Measurements from ENCODE around the gene FILIP1L.

Gene FILIP1L

DNA sequence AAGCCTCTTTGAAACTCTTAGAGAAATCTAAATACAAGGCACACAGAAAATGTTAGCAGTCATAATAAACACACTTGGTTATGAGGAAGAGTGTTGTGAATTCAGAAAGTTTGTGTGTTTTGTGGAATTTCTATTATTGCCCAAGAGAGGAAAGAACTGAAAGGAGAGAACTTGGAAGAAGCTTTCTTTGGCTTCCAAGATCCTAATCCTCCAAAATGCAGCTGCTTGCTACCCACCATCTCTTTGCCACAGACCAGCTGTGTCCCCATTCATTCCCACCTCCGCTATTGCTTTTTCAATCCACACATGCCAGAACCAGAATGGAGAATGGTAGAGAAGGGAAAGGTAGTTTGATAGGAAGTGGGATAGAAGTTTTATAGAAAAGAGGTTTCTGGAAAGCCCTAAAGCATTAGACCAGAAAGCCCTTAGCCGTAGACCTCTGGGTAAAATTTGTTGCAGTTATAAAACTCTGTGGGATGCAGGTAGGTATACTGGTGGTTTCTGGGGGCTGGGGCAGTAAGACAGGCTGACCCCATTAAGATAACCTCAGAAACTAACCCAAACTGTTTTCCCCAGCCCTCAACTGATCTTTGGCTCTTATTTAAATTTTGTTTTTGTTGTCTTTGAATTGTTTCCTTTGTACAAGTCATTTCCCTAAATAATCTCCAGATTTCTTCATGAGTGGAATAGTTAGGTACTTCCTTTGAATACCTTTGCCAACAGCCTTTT, 108.5 kb downstream of the FILIP1L start:
- no peak for DNase-seq

DNA sequence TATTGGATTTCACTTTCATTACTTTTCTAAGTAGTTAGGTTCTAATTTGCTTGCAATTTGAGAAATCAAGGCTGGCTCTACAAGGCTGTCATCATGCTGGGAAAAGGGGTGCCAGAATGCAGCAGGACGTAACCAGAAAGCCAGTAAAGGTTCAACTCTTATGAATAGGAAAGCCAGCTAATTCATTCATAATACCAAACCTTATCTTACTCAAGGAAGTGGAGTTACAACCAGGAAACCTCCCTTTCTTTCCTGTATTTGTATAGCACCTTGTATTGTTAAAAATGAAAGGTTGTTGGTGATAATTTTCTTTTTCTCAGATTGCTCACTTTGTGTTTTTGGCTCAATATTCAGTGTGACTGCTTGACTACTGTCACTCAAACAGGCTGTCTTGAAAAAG, 109.4 kb downstream of the FILIP1L start:
- DNase-seq, result no peak

DNA sequence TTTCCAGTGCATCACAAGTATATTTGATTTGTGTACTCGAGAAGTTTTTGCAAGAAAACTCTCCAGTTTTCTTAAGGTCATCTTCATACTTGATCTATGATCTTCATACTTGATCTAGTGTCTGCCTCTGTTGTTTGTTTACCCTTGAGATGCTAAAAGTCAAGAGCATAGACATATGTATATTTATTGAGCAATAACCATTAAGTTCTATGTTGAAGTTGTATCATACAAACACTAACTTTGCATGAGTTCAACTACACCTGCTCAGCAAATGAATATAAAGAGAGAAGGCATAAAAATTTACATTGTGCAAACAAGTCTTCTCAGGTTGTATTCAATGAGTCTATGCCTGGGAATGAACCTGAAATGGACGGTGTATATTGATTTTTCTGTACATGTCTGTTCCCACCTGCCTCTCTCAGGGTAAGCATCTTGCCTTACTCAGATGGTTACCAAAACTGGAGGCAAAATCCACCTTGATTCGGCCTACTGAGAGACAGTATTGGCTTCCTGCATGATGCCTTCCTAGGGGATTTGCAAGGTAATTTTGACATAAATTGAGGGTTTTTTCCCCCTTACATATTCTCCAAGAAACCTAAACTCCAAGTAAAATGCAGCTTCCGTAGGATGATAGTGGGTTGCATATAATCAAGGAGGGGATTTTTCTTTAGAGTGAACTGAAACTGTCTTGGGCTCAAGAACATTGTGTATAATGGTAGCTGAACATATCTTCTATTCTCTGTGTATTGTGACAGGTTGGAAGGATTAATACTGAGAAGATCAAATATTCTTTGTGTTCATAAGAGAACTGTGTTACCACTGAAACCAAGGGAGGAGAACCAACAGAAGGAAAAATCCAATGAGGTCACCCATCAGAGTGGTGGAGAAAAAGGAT, 110.4 kb downstream of the FILIP1L start:
- no peak for DNase-seq

DNA sequence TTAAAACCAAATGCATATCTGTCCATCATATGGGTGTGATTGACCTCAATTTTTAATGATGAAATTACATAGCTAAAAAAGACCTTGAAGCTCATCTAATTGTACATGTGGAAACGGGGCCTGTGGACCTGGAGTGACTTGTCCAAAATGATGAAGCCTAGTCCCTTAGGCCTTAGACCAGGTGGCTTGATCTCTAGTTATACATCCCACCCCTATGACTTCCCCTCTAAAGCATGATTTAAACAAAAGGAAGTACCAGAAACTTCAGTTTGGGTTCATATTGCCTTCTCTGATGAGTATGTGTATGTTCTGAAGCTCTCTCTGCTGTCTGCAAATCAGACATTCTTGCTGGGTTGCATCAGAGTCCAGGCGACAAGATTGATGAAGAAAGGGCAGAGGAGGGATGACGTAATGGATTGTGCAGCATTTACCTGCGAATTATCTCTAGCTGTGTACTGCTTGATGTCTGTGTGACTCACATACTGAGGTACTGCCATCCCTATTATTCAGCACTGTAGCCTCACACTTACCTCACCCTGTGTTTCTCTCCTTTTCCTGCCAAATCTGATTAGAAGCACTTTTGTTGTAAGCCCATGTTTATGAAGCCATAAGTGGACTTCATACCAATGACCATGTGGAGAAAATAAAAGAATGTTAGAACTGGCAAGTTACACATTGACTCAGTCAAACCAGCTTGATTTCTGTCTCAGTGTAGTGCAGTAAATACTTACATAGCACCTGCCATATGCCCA, 111.5 kb downstream of the FILIP1L start:
- DNase-seq, result peak; percentile 97

DNA sequence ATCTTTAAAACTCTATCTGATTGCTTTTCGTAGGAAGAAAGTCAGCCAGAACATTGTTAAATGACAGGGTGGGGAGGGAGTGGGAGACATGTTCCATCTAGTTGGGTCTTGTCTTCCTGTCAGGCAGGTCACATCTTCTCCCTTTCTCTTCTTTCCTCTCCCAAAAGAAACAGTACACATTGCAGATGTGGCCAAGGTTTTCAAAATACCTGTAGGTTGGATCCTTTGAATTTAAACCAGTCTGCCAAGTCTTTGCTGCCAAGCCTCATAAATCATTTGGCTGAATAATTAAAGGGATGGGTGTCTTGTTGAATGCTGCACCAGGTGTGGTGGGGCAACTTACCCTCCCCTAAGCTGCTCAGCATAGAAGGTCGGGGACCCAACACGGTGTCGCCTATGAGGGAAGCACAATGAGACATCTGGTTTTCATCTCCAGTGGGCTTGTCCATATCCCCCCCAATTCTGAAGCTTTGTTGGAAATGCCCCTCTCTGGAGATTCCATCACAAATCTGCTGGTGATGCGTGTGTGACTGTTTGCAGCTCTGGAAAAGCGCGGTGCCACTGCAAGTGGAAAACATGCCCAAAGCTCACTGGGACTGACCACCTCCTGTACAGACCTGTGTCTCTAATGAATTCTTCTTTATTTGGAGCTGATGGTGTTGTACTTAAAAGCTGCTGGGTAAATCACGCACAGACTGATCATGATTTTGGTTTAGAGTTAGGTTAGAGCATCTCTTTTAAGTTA, 112.6 kb downstream of the FILIP1L start:
- no peak for DNase-seq

DNA sequence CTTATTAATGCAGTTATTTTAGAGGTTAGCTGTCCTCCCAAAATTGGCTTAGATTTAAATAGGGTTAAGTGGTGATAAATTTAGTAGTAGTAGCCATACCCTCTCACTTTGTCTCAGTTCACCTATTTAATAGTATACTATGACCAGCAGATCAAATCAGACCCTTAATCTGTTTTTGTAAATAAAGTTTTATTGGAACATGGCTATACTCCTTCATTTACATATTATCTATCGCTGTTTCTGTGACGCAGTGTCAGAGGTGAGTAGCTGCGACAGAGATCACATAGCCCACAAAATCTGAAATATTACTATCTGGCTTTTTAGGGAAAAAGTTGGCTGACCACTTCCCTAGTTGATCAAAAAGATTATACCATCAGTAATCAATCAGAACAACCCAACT, 113.2 kb downstream of the FILIP1L start:
- no peak for DNase-seq

DNA sequence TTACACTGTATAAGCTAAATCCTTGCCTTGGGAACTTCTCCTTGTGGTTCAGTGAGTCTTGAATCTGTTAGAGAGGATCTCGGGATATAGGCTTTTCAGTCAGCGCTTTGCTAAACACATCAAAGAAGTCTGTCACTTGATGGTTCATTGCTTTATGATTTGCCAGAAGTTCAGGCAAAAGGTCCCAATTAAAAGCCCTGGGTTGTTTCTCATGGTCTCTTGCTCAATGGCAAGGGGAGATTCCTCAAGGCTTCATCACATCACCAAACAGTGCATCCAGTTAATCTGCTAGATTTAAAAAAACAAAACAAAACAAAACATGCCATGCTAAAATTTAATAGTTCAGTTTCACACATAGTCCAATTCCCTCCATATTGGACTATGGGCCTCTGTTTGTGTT, 114.8 kb downstream of the FILIP1L start:
- DNase-seq, result no peak

DNA sequence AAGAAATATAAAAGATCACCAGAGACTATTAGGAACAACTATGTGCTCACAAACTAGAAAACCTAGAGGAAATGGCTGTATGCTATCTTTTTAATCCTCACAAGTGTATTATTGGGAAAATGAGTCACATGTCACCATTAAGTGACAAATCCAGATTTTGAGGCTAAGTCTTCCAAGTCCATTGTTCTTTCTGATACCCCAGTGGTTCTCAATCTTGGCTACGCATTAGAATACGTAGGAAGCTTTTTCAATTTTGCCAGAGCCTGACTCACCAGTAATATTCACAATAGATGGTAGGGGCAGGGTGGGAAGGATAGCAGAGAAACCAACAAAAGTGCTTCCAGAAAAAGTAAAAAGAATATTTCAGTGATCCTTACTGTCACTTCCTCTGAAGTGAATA, 117.0 kb downstream of the FILIP1L start:
- DNase-seq, result no peak

DNA sequence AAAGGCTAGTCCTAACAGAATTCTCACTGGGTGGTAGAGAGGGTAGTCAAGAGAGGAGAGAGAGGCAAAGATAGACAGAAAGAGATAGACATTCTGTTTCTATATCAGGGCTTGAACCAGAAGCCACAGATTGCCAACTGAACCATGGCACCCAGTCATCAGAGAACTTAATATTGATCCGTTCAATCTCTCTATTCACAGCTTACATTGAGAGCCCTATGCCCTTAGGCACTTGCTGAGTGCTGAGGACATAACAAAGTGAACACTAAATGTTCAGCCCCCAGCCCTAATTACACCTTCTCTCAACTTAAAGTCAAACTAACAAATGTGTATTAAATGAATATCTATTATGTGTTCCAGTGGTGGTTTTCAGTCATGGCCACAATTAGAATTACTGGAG, 124.1 kb downstream of the FILIP1L start:
- DNase-seq, result no peak

DNA sequence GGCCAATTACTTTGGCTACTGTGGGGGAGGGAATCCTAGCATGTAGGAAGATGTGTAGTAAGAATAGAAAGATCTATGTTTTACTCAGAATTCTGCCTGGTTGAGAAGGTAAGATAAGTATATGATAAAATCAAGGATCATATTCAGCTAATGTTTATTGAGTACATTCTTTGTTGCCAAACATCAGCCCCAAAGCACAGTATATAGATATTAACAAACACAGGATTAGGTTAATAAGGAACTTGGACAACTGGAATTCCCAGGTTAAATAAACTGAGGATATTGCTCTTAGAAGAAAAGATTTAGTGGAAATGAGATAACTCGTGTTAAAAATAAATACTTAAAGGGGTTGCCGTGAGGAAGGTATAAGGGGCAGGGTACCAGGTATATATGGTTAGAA, 129.6 kb downstream of the FILIP1L start:
- DNase-seq, result no peak

DNA sequence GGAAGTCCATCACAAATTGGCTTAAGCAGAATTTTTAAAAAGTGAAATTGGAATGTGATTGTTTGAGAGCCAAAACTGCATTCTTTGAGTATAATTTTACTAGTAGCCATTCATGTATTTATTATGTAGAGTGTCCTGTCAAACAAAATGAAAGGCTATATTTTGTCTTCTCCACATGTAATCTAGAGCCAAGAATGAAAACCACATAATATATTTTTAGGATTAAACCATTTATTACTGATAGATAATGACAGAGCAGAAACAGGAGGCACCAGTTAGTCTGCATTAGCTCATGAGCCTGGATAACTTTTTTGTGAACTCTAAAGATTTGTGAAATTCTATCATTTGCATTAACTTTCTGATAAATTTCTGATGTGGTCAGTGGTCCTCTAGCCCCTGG, 130.2 kb downstream of the FILIP1L start:
- no peak for DNase-seq

DNA sequence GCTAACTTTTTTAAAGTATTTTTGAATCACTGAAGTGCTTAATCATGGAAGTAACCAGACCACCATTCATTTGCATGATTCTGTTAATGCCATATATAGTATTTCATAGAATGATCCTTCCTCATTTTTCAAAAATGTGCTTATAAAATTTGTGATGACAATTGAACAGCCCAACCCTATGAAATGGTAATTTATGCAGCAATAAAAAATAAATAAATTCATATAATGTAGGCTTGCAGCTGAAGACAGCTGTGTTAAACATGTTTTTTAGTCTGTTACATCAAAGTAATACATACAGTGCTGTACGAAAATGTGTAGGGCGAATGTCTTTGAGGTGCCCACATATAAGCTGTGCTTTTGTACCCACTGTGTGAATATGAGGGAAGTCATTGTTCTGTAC, 131.7 kb downstream of the FILIP1L start:
- no peak for DNase-seq

DNA sequence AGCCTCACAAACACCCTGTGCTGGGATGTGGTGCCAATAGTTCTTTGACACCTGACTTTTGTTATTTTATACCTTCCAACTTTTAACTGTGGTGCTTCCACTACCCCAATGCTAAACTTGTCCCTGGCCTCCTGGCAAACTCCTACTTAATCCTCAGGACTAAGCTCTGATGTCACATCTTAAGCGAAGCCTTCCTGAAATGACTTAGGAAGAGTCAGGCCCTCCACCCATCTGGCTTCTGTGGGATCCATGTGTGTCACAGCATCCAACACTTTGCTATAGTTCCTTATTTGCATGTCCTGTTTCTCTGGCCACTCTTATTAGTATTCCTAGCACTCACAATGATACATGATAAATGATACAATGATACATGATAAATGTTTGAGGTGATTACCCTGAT, 133.2 kb downstream of the FILIP1L start:
- no peak for DNase-seq

DNA sequence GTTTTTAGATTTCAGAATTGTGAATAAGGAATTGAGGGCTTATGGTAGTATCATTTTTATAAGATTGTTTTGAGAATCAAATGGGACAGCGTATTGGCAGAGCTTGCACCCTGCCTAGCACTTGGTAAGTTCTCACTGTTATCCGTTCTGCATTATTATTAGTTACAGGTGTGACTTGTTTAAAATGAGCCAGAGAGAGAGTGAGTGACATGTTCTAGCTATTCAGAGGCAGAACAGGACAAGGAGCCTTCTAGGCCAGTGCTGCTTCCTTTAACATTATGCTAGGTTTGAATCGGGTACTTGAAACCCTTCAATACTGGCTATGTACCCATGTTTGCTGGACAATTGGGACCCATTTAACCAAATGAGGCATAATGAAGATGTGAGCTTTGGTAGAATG, 133.7 kb downstream of the FILIP1L start:
- no peak for DNase-seq

DNA sequence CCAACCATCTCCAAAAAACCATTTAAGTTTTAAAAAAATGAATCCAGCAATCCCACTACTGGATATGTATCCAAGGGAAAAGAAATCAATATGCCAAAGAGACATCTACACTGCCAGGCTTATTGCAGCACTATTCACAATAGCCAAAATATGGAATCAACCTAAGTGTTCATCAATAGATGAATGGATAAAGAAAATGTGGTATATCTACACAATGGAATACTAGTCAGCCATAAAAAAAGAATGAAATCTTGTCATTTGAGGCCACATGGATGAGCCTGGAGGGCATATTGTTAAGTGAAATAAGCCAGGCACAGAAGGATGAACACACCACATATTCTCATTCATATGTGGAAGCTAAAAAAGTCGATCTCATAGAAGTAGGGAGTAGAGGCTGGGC, 136.1 kb downstream of the FILIP1L start:
- DNase-seq, result no peak

DNA sequence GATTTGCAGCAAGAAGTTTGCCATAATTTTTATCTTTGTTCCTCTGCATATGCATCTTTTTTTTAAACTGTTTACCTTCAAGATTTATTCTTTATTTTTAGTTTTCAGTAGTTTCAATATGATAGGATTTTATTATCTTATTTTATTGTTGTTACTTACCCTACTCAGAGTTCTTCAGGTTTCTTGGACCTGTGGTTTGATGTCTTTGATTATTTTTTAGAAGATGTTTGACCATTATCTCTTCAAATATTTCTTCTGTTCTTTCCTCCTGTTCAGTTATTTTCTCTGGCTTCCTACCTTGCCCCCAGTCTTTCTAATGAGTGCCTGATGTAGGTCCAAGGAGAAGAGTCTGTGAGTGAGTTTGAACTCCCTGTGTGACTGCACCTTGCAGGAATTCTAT, 137.7 kb downstream of the FILIP1L start:
- DNase-seq, result no peak

DNA sequence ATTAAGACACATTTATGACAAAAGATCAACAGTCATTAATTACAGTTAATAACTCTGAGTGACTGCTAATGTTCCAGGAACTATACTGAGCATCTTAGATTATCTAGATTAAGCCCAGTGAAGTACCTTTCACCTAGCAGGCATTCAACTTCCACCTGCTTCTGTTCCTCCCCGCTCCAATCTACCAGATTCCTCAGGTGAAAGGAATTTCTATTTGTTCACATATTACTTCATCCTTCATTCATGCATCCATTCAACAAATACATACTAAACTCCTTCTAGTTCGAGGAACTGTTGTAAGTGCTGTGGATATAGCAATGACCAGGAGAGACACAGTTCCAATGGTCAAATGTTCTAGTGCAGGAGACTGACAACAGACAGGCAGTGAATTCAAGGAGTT, 139.3 kb downstream of the FILIP1L start:
- peak; percentile 43 for DNase-seq

DNA sequence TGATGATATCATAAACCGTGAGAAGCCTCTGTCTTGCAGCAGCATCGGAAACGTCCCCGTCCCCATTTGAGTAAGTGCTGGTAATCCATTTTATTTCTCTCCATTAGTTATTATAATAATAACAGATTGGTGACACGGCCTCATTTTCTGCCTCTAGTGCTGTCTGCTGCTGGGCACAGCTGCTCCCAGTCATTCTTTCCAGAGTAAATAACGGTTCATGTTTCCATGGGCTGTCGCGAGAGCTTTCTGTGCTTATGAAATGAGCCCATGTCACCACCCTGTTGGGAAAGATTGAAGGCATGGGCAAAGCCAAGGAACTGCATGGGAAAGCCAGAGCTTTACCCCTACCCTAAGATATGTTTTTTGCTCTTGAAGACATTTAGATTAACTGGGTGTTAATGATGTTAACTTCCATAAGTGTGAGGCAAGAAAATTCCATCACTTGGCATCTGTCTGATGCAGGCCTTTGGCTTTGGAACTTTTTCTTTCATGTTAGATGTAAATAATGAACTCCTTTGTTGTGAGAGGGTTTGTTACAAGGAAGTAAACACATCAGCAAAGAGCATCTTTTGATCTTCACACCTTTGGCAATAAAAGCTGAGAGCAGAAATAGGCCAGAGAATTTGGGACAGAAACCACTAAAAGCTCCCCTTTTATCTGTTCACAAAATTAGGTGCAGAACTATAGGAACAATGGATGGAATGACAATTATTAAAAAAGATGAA, 141.8 kb downstream of the FILIP1L start:
- no peak for DNase-seq

DNA sequence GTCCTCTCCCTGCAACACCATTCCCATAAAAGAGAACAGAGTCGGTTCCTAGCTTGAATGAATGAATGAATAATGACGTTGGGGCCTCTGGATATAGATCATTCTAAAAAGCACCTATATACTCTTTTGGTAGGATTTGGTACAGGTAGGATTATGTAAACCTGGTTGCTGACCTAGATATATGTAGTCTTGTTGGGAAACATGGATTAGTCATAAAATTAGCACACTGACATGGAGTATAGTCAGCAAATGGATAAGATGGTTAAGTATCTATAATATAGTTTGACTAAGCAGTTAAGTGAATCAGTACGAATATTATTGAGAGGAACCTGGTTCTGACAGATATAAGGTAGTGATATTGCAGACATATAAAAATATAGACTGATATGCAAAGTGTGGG, 142.5 kb downstream of the FILIP1L start:
- DNase-seq, result no peak

DNA sequence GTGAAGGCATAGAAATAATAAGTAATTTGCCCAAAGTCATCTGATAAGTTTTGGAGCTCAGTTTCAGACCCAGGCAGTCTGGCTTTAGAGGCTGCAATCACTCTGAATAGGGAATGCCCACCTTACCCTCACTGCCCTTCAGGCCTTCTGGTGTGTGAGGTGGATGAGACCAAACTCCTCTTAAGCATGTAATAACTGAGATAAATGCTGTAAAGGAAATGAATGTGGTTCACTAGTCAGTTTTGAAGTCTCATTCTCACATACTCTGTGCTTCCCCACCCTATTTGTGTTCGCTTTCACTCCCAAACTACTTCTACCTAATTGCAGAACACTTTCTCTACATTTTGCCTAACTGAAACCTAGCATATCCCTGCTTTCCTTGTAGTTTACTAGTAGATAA, 144.1 kb downstream of the FILIP1L start:
- no peak for DNase-seq

DNA sequence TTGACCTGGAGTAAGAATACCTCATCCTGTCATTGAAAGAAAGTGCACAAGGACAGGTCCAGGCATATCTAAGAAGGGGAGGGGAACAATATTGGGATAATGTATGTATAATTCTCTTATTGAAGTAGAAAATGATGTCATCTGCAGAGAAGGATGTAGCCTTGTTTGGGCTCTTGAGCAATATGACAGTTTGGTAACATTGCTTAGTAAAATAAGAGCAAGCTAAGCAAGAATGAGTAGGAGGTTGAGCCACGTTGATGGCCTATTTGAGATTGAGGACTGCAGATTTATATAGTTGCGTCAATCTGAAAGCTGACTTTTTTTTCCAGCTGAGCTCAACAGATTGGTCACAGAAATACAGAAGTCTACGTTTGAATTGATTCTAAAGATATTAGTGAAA, 145.2 kb downstream of the FILIP1L start:
- no peak for DNase-seq

DNA sequence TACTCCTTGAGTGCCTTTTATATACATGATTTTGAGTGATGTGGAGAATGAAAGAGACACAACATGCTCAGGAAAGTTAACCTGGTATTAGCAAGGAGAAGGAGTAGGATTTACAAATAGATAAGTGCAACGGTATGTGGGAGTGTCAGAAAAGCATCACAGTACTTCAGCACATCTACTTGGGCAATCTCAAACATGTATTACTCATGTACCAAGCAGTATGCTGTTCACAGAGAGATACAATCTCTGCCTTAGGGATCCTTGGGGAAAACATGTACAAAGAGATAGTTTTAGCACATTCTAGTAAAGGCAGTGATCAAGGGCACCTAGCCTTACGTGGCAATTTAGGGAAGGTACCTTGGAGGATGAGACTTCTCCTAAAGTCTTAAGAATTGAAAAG, 146.5 kb downstream of the FILIP1L start:
- DNase-seq, result no peak
